Measurements from ENCODE around the gene VRK1. TPM values are rescaled to one million over a fixed set of nuclear protein-coding genes. Genes with fewer than 3 reads are reported as not detected.

The VRK1 gene
- 14.5 and 16.7 TPM in 2 replicates for total RNA-seq

GRCh38 chr14:96796851-96797581 lies at the start of gene VRK1:
Gene VRK1 (plus strand): TSS chr14:96797382. CDS start chr14:96833472, 36,090 bp downstream.

Data from nasal cavity respiratory epithelium epithelial cell of viscerocranial mucosa (primary cell).